HG02588 (cell line): ENCODE results near the gene PLEK2.
"Not testable (repeated sequence)": the region's sequence is repeated elsewhere in the genome, so short reads cannot be mapped to it uniquely, and the experiment has no call there.

Experiments used
- ATAC-seq: cut with Tn5 transposase; IDR thresholded peaks from one replicate; pipeline ENCODE4 v1.9.1; 2021; ENCODE audit warnings: mild to moderate bottlenecking, moderate library complexity; ENCODE audit not compliant: unreplicated experiment

PLEK2 gene

DNA sequence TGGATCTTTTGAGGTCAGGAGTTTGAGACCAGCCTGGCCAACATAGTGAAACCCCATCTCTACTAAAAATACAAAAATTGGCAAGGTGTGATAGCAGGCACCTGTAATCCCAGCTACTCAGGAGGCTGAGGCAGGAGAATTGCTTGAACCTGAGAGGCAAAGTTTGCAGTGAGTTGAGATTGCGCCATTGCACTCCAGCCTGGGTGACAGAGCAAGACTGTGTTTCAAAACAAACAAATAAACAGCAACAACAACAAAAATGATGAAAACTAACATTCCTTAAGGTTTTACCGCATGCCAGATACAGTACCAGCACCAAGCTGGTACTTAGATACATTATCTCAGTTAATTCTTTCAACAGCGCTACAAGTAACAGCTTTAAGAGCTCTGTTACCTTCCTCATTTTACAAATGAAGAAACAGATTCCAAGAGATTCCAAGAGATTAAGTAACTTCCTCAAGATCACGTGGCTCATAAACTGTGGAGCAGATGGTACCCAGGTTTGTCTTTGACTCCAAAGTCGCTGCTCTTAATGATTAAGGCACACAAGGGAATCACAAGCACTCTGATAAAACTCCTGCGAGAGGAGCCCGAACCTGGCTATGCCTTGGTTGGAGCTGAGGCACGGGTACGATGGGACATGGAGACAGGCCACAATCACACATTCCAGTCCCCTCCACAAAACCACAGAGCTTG lies 17.7 kb upstream of the PLEK2 start:
- no peak for ATAC-seq

DNA sequence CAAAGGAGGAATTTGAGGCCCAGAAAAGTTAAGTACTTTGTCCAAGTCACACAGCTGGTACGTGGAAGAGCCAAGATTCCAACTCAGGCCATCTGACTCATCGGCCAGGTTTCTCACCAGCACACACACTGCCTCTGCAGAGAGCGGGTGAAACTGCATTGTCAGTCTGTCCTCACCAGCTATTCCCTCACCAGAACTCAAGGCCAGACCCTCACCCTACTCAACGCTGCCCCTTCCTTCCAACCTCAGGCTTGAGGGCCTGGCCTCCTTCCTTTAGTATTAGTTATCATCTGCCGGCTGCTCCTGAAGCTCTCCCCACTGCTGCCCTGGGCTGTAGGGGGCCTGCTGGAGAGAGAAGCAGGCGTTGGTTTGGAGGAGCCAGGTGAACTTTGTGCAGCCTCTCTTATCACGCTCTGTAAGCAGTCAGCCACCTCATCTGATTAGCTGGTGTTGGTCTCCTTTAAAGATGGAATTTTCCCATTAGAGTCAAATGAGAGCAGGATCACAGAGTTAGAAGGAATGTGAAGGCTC lies 16.6 kb upstream of the PLEK2 start:
- ATAC-seq = no peak

- ATAC-seq = no peak
Observed at GRCh38 chr14:67426983-67427606, 15.1 kb upstream of the PLEK2 start.

- no peak for ATAC-seq
Observed at GRCh38 chr14:67426161-67426560, 14.2 kb upstream of the PLEK2 start.

DNA sequence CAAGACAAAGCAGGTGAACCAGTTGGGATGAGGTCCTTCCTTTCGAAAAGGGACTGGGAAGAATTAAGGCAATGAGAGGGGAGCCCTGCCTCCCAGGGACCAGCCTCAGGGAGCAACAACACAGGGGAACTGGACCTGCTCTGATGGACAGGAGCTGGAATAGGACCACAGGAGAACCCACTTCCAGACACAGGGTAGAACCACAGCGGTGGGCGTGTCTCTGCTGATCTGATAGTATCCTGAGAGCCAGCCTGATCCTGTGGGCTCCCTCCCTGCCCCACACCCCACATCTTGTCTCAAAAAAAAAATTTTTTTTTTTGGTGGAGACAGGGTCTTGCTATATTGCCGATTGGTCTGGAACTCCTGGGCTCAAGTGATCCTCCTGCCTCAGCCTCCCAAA lies 13.6 kb upstream of the PLEK2 start:
- ATAC-seq = no peak

DNA sequence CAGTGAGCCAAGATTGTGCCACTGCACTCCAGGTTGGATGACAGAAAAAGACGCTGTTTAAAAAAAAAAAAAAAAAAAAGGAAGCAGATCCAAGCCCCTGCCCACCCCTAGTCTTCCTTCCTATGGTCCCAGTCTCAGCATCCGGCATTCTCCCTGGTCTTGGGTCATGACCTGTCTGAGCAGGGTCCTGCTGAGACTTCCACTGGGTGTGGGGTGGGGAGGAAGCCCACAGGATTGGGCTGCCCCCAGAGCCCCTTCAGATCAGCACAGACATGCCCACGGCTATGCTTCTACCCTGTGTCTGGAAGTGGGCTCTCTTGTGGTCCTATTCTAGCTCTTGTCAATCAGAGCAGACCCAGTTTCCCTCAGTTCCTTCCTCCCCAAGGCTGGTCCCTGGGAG lies 12.6 kb upstream of the PLEK2 start:
- no peak for ATAC-seq

DNA sequence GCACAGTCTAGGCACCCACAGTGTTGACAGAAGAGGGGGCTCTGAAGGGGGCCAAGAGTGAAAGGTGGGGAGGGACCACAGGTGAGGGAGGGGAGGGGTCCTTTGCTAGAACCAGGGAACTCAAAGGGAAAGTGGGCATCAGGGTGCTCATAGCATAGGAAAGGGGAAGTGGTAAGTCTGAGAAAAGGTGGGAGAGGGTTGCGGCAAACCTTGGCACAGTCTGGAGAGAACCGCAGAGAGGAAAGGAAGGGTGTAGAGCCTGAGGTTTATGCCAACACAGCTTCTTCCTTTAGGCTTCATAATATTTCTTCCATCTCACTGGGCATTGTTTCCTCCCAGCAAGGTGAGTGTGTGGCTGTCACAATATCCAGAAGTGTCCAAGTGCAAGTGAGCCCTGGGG lies 11.5 kb upstream of the PLEK2 start:
- no peak for ATAC-seq

GRCh38 chr14:67421356-67422224 lies 9.6 kb upstream of the PLEK2 start:
- ATAC-seq = no peak

- no peak for ATAC-seq
Observed at GRCh38 chr14:67420102-67420739, 8.3 kb upstream of the PLEK2 start.

DNA sequence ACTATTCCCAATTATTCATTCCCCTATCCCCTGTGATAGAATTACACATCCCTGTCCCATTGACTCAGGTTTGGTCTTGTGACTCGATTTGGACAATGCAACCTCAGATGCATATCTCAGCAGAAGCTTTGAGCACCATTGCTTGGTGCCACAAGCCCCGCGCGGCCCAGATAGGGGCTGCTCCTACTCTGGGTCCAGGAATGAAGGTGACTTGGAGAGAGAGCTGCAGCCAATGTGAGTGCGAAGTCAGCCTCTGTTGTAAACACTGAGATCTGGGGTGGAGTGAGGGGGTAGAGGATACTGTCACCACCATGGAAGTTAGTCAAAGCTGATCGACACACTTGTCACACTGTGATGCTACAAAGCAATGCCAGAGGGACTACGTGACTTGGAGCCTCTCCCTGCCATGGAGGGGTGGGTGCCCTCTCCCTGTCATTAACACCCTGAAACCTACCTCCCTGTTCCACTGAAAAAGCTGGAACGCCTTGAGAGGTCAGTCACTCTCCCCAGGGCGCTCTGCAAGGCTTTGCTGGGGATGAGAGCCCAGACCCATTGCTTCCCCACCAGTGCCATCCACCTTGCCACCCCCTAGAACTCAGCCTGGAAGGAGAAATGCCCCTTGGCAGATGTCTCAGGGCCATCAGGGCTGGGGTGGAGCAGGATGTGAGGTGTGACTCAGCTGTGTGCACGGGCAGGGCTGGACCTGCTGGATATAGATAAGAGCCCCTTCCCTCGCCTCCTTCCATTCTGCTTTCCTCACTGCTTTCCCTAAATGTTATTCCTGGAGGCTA lies 6.6 kb upstream of the PLEK2 start:
- ATAC-seq = no peak

GRCh38 chr14:67417633-67418032 lies 5.7 kb upstream of the PLEK2 start:
- no peak for ATAC-seq

- ATAC-seq = no peak
Observed at GRCh38 chr14:67416810-67417209, 4.8 kb upstream of the PLEK2 start.

DNA sequence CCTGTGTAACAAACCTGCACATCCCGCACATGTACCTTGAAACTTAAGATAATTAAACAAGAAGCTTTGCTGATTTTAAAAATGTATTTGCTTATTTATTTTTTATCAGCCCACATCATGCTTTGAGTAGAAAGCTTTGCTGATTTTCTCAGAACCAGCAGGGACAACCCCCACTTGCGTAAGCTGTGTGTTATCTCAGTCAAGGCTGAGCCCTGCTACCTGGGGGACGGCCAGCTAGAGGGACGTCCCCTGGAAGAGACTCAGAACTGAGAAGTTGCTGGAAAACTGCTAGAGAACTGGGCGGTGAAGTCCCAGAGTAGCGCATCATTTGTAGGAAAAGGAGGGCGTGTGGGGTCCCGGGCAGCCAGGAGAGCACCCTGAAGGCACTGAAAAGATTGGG lies 4.1 kb upstream of the PLEK2 start:
- ATAC-seq = no peak

DNA sequence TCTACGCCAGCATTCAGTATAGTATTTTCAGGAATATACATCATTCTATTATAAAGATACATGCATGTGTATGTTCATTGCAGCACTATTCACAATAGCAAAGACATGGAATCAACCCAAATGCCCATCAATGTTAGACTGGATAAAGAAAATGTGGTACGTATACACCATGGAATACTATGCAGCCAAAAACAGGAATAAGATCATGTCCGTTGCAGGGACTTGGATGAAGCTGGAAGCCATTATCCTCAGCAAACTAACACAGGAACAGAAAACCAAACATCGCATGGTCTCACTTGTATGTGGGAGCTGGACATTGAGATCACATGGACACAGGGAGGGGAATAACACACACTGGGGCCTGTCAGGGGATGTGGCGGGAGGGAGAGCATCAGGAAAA lies 3.6 kb upstream of the PLEK2 start:
- not testable (repeated sequence) for ATAC-seq

GRCh38 chr14:67413806-67414769 lies 2.1 kb upstream of the PLEK2 start:
- ATAC-seq = no peak

DNA sequence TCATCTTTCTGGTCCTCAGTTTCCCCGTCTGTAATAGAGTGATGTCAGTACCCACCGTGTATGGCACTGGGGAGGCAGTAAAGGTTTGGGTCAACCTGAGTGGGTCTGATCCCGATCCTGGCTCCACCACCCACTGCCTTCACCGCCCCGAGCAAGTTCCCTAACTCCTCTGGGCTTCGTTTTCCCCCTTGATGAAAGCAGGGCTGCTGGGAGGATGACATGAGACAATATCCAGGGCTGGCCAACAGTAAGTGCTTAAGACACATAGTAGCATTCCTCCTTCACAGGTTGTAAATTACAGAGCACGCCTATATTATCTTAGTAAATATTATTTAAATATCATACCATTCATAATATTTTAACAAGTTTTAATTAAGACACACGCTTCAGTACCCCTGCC lies 595 bp downstream of the PLEK2 start:
- ATAC-seq = no peak

DNA sequence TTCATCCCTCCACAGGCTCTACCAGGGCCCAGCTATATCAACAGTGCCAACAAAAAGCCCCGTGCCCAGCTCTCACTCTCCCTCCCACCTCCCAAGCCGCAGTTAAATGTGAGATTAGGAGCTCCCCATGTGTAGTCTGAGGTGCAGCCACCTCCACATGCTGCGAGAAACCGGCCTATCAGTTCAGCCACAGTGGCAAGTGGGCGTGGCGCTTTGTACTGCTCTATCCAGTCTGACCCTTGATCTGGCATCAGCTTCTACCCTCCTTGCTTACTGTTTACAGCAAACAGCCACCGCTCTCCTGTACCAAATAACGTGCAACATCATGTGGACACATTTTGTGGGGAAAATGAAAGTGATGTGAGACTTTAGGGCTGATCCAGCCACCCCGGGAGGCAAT lies 1.7 kb downstream of the PLEK2 start:
- no peak for ATAC-seq

- no peak for ATAC-seq
Observed at GRCh38 chr14:67409461-67409860, 2.5 kb downstream of the PLEK2 start.

DNA sequence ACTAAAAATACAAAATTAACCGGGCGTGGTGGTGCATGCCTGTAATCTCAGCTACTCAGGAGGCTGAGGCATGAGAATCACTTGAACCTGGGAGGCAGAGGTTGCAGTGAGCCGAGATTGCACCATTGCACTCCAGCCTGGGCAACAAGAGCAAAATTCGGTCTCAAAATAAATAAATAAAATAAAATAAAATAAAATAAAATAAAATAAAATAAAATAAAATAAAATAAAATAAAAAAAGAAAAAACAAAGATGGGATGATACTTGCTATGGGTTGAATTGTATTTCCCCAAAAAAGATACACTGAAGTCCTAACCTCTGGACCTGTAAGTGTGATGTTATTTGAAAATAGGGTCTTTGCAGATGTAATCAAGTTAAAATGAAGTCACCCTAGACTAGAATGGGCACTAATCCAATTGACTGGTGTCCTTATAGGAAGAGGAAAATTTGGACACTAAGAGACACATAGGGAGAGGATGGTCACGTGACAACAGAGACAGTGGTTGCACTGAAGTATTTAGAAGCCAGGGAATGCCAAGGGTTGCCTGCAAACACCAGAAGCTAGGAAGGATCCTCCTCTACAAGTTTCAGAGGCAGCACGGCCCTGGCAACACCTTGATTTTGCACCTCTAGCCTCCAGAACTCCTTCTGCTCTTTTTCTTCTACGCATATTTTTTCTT lies 3.7 kb downstream of the PLEK2 start:
- not testable (repeated sequence) for ATAC-seq
